Non-pigmented ciliary epithelial cell (primary cell): Measurements from ENCODE around the gene KREMEN2.

Source experiments
- DNase-seq: peaks from one replicate; pipeline ENCODE4 v3.0.0-alpha.2; 2010; ENCODE audit warnings: low read depth

Gene KREMEN2

GRCh38 chr16:2966043-2966807 lies 2.1 kb downstream of the KREMEN2 start:
- no peak for DNase-seq

- no peak for DNase-seq
Measured at GRCh38 chr16:2966808-2967191, 2.7 kb downstream of the KREMEN2 start.

GRCh38 chr16:2967211-2967631 lies 3.1 kb downstream of the KREMEN2 start:
- no peak for DNase-seq

DNA sequence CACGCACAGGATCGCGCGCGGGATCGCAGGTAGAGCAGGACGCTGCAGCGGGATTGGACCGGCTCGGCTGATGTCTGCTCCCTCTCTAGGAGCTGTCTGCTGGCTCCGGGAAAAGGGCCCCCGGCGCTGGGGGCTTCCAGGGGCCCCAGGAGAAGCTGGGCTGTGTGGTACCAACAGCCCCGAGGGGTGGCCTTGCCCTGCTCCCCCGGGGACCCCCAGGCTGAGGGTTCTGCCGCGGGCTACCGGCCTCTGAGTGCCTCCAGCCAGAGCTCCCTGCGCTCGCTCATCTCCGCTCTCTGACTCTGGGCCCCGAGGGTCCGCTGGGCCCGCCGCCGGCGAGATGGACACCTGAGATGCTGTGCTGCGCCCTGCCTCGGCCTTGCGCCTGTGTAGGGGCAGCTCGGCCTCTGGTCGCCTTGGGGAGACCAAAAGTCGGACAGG lies 3.7 kb downstream of the KREMEN2 start:
- no peak for DNase-seq

- DNase-seq = no peak
Measured at GRCh38 chr16:2968368-2968737, 4.3 kb downstream of the KREMEN2 start.

DNA sequence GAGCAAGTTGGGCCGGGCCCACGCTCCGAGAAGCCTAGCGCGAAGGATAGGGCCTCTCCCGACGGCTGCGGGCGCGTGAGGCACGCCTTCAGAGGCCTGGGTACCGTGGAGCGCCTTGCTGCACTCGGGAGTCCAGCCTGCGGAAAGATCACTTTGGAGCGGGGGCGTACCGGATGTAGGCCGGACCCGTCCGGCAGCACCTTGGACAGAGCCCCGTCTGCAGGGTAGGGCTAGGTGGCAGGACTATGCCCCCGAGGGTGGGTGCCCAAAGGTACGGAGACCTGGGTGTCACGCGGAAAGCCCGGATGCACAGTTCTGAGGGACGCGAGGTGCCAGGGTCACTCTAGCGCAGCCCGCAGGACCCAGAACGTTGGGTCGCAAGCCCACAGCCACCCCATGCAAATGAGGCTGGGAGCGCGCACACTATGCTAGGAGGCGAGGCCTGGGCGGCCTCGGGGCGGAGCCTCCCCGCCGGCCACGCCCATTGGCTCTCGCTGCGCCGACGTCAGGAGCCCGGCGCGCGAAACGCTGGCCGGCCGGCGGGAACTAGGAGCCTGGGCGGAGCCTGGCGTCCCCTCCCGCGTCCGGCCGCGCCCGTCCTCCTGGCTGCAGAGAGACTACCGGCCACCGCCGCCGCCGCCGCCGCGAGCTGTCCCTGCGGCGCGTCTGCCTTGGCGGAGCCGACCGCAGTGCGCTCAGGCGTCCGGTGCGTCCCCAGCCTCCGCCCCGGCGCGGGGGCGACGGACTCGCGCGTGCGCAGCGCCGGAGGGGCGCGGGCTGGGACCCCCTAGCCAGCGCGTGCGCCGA lies 4.9 kb downstream of the KREMEN2 start, which contains the start of gene PAQR4:
Gene PAQR4, plus strand, starts transcription at position 611 of the 807 bp plus-strand sequence. CDS start 327 bp downstream, outside the sequence.
- no peak for DNase-seq

GRCh38 chr16:2969545-2970521 lies 5.8 kb downstream of the KREMEN2 start:
- no peak for DNase-seq

DNA sequence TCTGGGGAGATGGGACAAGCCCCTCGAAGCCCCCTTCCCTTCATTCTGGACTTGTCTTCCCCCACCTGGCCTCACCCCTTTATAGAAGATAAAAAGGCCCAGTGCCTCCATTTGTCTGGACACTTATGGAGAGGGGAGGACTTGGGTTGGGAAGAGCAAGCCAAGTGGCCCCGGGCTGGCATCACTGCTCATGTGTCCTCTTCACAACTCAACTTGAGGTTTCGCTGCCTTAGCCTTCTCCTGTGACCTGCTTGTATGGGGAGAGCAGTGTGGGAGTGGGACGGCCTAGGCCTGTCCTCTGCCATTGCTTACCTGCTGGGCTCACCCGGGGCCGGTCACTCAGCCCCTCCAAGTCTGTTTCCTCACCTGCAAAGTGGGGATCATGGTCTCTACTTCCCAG lies 6.5 kb downstream of the KREMEN2 start:
- DNase-seq = no peak

- no peak for DNase-seq
Measured at GRCh38 chr16:2971134-2971984, 7.3 kb downstream of the KREMEN2 start.

DNA sequence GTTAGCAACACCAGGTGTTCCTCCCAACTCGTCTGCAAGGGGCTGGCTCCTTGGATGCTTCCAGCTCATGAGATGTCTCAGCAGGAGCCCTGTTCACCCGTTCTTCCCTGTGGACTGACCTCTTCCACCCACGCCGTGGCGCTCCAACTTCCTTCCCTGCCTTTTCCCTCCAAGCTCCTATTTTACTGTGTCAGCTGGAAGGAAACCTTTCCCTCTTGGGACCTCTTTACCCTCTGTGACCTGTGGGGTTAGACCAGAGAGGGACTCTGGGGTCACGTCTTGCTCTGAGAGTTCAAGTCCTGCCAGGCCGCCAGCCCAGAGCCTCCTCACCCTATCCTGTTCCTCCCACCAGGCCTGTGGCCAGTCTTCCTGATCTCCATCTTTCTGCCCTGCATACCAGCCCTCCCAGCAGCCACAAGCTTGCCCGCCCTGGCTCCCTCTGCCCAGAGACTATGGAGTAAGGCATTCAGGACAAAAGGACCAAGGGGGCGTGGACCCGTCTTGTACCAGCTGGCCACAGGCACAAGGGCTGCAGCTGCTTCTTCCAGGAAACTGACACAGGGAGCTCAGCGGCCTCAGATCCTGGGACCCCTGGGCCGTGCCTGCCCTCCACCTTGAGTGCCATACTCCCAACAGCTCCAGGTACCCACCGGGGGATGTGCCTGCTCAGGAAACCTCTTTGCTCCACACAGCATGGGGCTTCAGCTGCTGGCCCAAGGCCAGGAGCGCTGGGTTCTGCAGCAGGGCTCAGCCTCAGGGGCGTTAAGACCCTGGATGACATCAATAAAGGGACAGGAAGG lies 8.1 kb downstream of the KREMEN2 start:
- no peak for DNase-seq

DNA sequence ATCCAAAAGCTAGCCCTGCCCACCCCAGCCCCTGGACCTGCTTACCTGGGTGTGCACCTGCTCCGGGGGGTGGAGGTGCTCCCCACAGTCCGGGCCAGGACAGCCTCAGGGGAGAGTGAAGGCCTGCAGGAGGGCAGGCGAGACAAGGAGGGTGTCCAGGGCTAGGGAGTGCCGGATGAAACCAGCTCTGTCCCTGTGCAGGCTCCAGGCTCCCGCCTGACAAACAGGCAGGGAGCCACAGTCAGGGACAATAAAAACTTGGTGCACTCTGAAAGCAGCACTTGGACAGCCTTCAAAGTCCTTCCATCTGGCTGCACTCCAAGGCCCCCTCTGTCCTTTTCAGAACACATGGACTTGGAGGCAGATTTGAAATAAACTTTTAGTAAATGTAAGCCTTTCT lies 9.0 kb downstream of the KREMEN2 start:
- no peak for DNase-seq

- no peak for DNase-seq
Measured at GRCh38 chr16:2973605-2974318, 9.7 kb downstream of the KREMEN2 start.

- no peak for DNase-seq
Measured at GRCh38 chr16:2974319-2975056, 10.4 kb downstream of the KREMEN2 start.

- DNase-seq = no peak
Measured at GRCh38 chr16:2975161-2975795, 11.2 kb downstream of the KREMEN2 start.

GRCh38 chr16:2976201-2976600 lies 12.1 kb downstream of the KREMEN2 start:
- DNase-seq = no peak

GRCh38 chr16:2976673-2977072 lies 12.6 kb downstream of the KREMEN2 start:
- no peak for DNase-seq

DNA sequence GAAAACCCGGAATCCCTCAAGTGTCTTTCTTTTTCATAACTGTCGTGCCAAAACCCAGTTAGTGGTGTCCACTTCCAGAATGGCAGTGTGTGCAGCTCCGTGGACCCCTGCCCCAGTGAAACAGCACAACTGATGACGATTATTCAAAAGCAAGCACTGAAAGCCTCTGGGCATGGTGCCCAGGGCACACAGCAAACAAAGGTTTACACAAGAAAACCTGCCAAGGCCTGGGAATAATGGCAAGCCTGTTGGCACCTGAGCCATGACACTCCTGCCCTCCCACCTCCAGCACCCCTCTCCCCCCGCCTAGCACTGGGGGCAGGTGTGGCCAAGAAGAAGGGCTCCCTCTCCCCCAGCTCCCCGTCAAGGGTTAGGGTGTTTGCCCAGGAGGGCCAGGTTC lies 13.4 kb downstream of the KREMEN2 start:
- DNase-seq = no peak

GRCh38 chr16:2979669-2980226 lies 15.7 kb downstream of the KREMEN2 start:
- no peak for DNase-seq
